Neural cell (in vitro differentiated cells): ENCODE measurements around the gene MAGED1. TPM values are rescaled to one million over a fixed set of nuclear protein-coding genes. Genes with fewer than 3 reads are reported as not detected.

Experiments
- H2AFZ ChIP-seq: fragments of 200-600, 300-800 bp; sonication (generic), shearing (Covaris generic); 2 replicates; pipeline ENCODE4 v1.6.0; 2014; ENCODE audit warnings: low read depth, mild to moderate bottlenecking, antibody characterized with exemption, low read length, moderate library complexity
- H3F3A ChIP-seq: fragments of 200-600 bp; shearing (Covaris generic); 2 replicates; pipeline ENCODE4 v1.6.1; 2016; ENCODE audit warnings: mild to moderate bottlenecking, moderate library complexity, mixed read lengths, antibody characterized with exemption, low read length; ENCODE audit not compliant: insufficient read depth, poor library complexity, severe bottlenecking
- H3K27ac ChIP-seq: fragments of 200-600, 300-800 bp; sonication (generic), shearing (Covaris generic); 2 replicates; pipeline ENCODE4 v1.5.1; 2014; ENCODE audit warnings: mild to moderate bottlenecking, low read length, moderate library complexity
- H3K27me3 ChIP-seq: fragments of 300-800, 200-600 bp; sonication (generic), shearing (Covaris generic); 2 replicates; pipeline ENCODE4 v1.6.0; 2014; ENCODE audit warnings: mild to moderate bottlenecking, low read depth, low read length, moderate library complexity; ENCODE audit not compliant: insufficient read depth
- H3K36me3 ChIP-seq: fragments of 300-800, 200-600 bp; sonication (generic), shearing (Covaris generic); 2 replicates; pipeline ENCODE4 v1.5.1; 2014; ENCODE audit warnings: mild to moderate bottlenecking, antibody characterized with exemption, low read length, moderate library complexity; ENCODE audit not compliant: insufficient read depth
- H3K4me2 ChIP-seq: fragments of 300-800, 200-600 bp; sonication (generic), shearing (Covaris generic); 2 replicates; pipeline ENCODE4 v1.6.0; 2014; ENCODE audit warnings: mild to moderate bottlenecking, low read length
- H3K4me3 ChIP-seq: fragments of 300-800, 200-600 bp; sonication (generic), shearing (Covaris generic); 2 replicates; pipeline ENCODE4 v1.5.1; 2014; ENCODE audit warnings: mild to moderate bottlenecking, low read length, moderate library complexity
- H3K79me2 ChIP-seq: fragments of 200-600 bp; shearing (Covaris generic); replicated peaks from 2 replicates; pipeline ENCODE4 v1.6.0; 2014; ENCODE audit warnings: mild to moderate bottlenecking, low read length, moderate library complexity; ENCODE audit not compliant: insufficient read depth
- H3K9ac ChIP-seq: fragments of 300-800, 200-600 bp; sonication (generic), shearing (Covaris generic); 2 replicates; pipeline ENCODE4 v1.6.1; 2016; ENCODE audit warnings: mild to moderate bottlenecking, low read length, mixed read lengths
- H3K9me2 ChIP-seq: fragments of 200-600 bp; shearing (Covaris generic); 2 replicates; pipeline ENCODE4 v1.6.1; 2016; ENCODE audit warnings: mild to moderate bottlenecking, low read length, mixed read lengths; ENCODE audit not compliant: insufficient read depth
- H3K9me3 ChIP-seq: fragments of 200-600, 300-800 bp; sonication (generic), shearing (Covaris generic); 2 replicates; pipeline ENCODE4 v1.6.1; 2016; ENCODE audit warnings: mild to moderate bottlenecking, mixed run types, low read length, moderate library complexity, mixed read lengths
- H4K20me1 ChIP-seq: fragments of 200-600 bp; shearing (Covaris generic); 2 replicates; pipeline ENCODE4 v1.6.1; 2016; ENCODE audit warnings: mild to moderate bottlenecking, mixed run types; ENCODE audit not compliant: insufficient read depth
- CTCF ChIP-seq: fragments of 450-650 bp; IDR thresholded peaks from 2 replicates; pipeline ENCODE4 v1.5.1; 2014; ENCODE audit warnings: antibody characterized with exemption, mild to moderate bottlenecking, moderate library complexity; ENCODE audit not compliant: poor library complexity, severe bottlenecking
- EP300 ChIP-seq: fragments of 450-650 bp; conservative IDR thresholded peaks from 2 replicates; pipeline ENCODE4 v1.6.1; 2014; ENCODE audit warnings: antibody characterized with exemption, mild to moderate bottlenecking, moderate library complexity; ENCODE audit not compliant: poor library complexity, severe bottlenecking
- EZH2 ChIP-seq: fragments of 200-600, 300-800 bp; shearing (Covaris generic), sonication (generic); IDR thresholded peaks from 2 replicates; pipeline ENCODE4 v1.6.1; 2014; ENCODE audit warnings: antibody characterized with exemption, low read length, borderline replicate concordance, mild to moderate bottlenecking; ENCODE audit not compliant: insufficient read depth, poor library complexity, severe bottlenecking
- MXI1 ChIP-seq: fragments of 450-650 bp; conservative IDR thresholded peaks from 2 replicates; pipeline ENCODE4 v1.6.1; 2014; ENCODE audit warnings: antibody characterized with exemption, mild to moderate bottlenecking; ENCODE audit not compliant: poor library complexity, severe bottlenecking
- POLR2AphosphoS5 ChIP-seq: IDR thresholded peaks from 2 replicates; pipeline ENCODE4 v1.6.1; 2012
- RAD21 ChIP-seq: fragments of 450-650 bp; conservative IDR thresholded peaks from 2 replicates; pipeline ENCODE4 v1.6.1; 2014; ENCODE audit warnings: antibody characterized with exemption, mild to moderate bottlenecking, moderate library complexity
- REST ChIP-seq: IDR thresholded peaks from 2 replicates; pipeline ENCODE4 v1.6.1; 2012; ENCODE audit warnings: borderline replicate concordance
- SMC3 ChIP-seq: fragments of 450-650 bp; conservative IDR thresholded peaks from 2 replicates; pipeline ENCODE4 v1.6.1; 2014; ENCODE audit warnings: antibody characterized with exemption, mild to moderate bottlenecking, moderate library complexity; ENCODE audit not compliant: poor library complexity
- TAF1 ChIP-seq: IDR thresholded peaks from 2 replicates; pipeline ENCODE4 v1.6.1; 2012; ENCODE audit warnings: low read depth
- polyA plus RNA-seq: library from polyadenylated mRNA; depleted of rRNA; stranded (reverse); fragments of >200 nt; gene quantifications from 2 replicates; pipeline ENCODE4 v1.2.3, GENCODE V29; 2014
- small RNA-seq, 3 experiments: library from RNA; depleted of rRNA; stranded (forward); fragments of <200 nt; gene quantifications; one replicate each; pipeline ENCODE3, GENCODE V24; 2012

MAGED1 gene
- polyA plus RNA-seq, 1 donor from 2014 or later = 378 TPM

DNA sequence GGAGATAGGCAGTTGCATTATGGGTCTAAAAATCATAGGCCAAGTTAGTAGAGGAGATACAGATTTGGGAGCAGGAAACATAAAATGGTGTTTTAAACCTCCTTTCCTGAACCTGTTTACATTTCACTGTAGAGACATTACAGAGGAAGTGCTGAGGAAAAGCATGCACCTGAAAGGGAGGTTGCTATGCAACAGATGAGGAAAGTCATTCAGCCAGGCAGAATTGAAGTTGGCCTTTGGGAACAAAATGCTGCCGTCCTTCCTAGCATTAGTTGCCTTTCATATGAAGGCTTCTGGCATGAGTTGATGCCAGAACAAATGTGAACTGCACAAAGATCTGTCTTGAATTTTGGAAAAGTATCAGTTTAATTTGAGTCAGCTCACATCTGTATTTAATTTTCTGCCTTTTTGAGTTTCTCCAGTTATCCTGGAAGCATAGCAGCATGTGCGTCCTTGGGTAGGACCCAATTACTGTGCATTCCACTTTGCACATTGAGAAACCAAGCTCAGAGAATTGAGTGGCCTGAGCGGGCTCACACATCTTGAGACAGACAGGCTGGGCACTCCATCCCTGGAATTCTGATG lies 38.2 kb downstream of the MAGED1 start:
- Histone ChIP-seq H3K9ac (no peak overlapping the region), H3K36me3 (no peaks in the 10 kb centered on the region), H3K9me3 (no peaks in the 10 kb centered on the region), H3K4me3 (no peak overlapping the region), H3K4me2 (no peak overlapping the region), H3K9me2 (no peaks in the 10 kb centered on the region), H3K79me2 (no peaks in the 10 kb centered on the region), H2AFZ (no peak overlapping the region), H3K27me3 (no peaks in the 10 kb centered on the region), H3F3A (no peaks in the 10 kb centered on the region), H4K20me1 (no peaks in the 10 kb centered on the region), H3K27ac (no peak overlapping the region)
- TF ChIP-seq MXI1 (no peak), POLR2AphosphoS5 (no peak), TAF1 (no peak), EP300 (no peak), RAD21 (no peak), EZH2 (no peak), CTCF (no peak), SMC3 (no peak), REST (no peak)

Small RNA genes within 50 kb of the gene (small RNA-seq; reads per million reads assigned to genes)
- gene AL929410.2 (0 reads per million in 3 experiments), gene RNU6-504P (0 reads per million in 3 experiments)

Other genes with a start within 250 kb of the MAGED1 start
- gene CENPVL2, start 210.8 kb upstream of the MAGED1 start, polyA plus RNA-seq = 3.2 and 5.6 TPM in 2 replicates
- 3.2 and 5.6 TPM in 2 replicates for gene CENPVL1, start 183.1 kb upstream of the MAGED1 start, polyA plus RNA-seq
- gene GSPT2, start 150.2 kb upstream of the MAGED1 start, polyA plus RNA-seq = 25.4 and 25.5 TPM in 2 replicates
- 343 and 464 TPM in 2 replicates for gene MAGED4B, start 175.6 kb downstream of the MAGED1 start, polyA plus RNA-seq